Activated naive CD4-positive, alpha-beta T cell (primary cell): ENCODE measurements around the gene DIP2B.

ENCODE experiments used
- DNase-seq, 4 experiments: peaks; one replicate each; lab custom pipeline; 2025; lab: John Stamatoyannopoulos, UW

Gene DIP2B

GRCh38 chr12:50775251-50775650 is 270.5 kb downstream of the DIP2B start:
- no peak for DNase-seq

- DNase-seq: no peak
Measured at GRCh38 chr12:50776749-50777728, 272.3 kb downstream of the DIP2B start.

- no peak for DNase-seq
Measured at GRCh38 chr12:50778663-50779590, 274.1 kb downstream of the DIP2B start.

- DNase-seq: no peak
Measured at GRCh38 chr12:50780013-50780412, 275.2 kb downstream of the DIP2B start.

- no peak for DNase-seq
Measured at GRCh38 chr12:50784501-50784900, 279.7 kb downstream of the DIP2B start.

- DNase-seq: no peak
Measured at GRCh38 chr12:50785406-50786001, 280.7 kb downstream of the DIP2B start.

GRCh38 chr12:50786498-50787231 is 281.9 kb downstream of the DIP2B start:
- no peak for DNase-seq

GRCh38 chr12:50787618-50788017 is 282.8 kb downstream of the DIP2B start:
- no peak for DNase-seq

- no peak for DNase-seq
Measured at GRCh38 chr12:50788561-50788960, 283.8 kb downstream of the DIP2B start.

GRCh38 chr12:50790081-50790480 is 285.3 kb downstream of the DIP2B start:
- no peak for DNase-seq
